PFSK-1 (cell line): ENCODE results near the gene ACD.

Experiments
- FOXP2 ChIP-seq: optimal IDR thresholded peaks from 2 replicates; pipeline ENCODE3; 2011; ENCODE audit warnings: borderline replicate concordance, control low read depth, inconsistent platforms; ENCODE audit not compliant: insufficient read depth; ENCODE audit errors: extremely low read length, extremely low read depth
- POLR2AphosphoS5 ChIP-seq: IDR thresholded peaks from 2 replicates; pipeline ENCODE4 v1.6.1; 2012; ENCODE audit warnings: low read depth, mild to moderate bottlenecking, control low read depth, low read length, moderate library complexity
- SIN3A ChIP-seq: IDR thresholded peaks from 2 replicates; pipeline ENCODE4 v1.6.1; 2012; ENCODE audit warnings: mild to moderate bottlenecking, low read length, moderate library complexity, borderline replicate concordance; ENCODE audit not compliant: insufficient read depth
- TAF1 ChIP-seq: IDR thresholded peaks from 2 replicates; pipeline ENCODE4 v1.6.1; 2012; ENCODE audit warnings: low read length, control low read depth, borderline replicate concordance; ENCODE audit not compliant: insufficient read depth
- TF ChIP-seq, protein P1 (sequence below), 2 experiments: IDR thresholded peaks; 2 replicates each; pipeline versions ENCODE4 v1.6.1 to v1.8.0; 2011 to 2012; ENCODE audit warnings: low read depth in 2 of 2, low read length in 2 of 2, control low read depth in 1 of 2, inconsistent platforms in 1 of 2, mild to moderate bottlenecking in 1 of 2, moderate library complexity in 1 of 2; ENCODE audit not compliant: insufficient read depth in 1 of 2

The ACD gene

DNA sequence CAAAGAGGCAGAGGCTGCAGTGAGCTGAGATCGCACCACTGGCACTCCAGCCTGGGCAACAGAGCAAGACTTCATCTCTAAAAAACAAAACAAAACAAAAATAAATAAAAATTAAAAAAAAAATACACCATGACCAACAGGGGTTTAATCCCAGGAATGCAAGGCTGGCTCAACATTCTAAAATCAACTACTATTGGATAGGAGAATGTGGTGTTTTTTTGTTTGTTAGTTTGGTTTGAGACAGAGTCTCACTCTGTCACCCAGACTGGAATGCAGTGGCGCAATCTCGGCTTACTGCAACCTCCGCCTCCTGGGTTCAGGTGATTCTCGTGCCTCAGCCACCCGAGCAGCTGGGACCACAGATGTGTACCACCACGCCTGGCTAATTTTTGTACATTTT is 39.2 kb upstream of the ACD start:
- no peak for TF ChIP-seq TAF1
- TF ChIP-seq POLR2AphosphoS5: no peak
- TF ChIP-seq SIN3A: no peak

DNA sequence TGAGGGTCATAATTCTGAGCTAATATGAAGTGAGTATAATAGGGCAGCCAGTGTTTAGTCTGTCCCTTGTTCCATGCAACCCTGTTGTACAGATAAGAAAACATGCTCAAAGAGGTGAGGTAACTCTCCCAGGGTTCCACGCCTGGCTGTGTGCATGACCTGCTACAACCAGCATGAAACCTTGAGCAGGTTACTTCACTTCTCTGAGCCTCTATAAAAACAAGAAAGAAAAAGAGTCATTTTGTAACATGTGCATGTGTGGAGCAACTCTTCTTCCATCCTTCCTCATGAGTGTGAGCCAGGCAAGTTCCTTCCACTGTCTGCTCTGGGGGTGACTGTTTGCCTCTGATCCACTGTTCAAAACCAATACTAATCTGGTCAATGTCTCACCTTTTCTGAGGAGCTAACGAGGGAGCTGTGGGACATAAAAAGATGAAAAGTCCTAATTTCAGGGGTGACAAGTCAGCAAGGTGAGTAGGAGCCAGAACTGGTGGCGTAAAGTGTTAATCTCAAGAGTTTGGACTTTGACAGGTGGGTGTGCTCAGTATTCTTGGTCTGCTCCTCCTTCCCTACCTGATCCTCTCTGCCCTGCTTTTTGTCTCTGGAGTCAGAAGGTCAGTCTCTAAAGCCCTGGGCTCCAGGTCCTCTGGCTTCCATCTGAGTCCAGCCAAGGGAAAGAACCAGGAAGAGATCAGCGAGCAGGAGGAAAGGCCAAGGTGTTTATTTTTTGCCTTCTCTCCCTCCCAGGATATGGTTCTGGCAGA is 37.5 kb upstream of the ACD start:
- TF ChIP-seq FOXP2 (no peak), TAF1 (no peak)

DNA sequence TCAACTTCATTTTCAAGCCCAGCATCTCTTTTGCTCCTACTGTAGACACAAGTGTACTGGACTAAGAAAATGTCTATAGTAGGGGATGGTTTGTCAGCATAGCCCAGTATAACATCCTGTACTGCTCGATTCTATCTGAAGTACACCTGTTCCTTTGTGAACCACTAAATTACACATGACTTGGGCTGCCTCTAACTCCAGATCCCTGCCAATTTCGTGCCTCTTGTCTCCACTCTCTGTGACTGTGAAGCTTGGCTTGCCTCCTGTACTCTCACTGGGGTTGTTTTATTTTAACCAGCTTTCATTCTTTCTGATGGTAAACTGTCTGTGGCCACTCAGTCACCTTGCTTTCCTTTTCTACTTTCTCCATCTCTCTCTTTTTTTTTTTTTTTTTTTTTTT is 34.6 kb upstream of the ACD start:
- TF ChIP-seq SIN3A: no peak
- TF ChIP-seq POLR2AphosphoS5: no peak
- TF ChIP-seq FOXP2: no peak

- TF ChIP-seq TAF1: no peak
- TF ChIP-seq, protein P1, sequence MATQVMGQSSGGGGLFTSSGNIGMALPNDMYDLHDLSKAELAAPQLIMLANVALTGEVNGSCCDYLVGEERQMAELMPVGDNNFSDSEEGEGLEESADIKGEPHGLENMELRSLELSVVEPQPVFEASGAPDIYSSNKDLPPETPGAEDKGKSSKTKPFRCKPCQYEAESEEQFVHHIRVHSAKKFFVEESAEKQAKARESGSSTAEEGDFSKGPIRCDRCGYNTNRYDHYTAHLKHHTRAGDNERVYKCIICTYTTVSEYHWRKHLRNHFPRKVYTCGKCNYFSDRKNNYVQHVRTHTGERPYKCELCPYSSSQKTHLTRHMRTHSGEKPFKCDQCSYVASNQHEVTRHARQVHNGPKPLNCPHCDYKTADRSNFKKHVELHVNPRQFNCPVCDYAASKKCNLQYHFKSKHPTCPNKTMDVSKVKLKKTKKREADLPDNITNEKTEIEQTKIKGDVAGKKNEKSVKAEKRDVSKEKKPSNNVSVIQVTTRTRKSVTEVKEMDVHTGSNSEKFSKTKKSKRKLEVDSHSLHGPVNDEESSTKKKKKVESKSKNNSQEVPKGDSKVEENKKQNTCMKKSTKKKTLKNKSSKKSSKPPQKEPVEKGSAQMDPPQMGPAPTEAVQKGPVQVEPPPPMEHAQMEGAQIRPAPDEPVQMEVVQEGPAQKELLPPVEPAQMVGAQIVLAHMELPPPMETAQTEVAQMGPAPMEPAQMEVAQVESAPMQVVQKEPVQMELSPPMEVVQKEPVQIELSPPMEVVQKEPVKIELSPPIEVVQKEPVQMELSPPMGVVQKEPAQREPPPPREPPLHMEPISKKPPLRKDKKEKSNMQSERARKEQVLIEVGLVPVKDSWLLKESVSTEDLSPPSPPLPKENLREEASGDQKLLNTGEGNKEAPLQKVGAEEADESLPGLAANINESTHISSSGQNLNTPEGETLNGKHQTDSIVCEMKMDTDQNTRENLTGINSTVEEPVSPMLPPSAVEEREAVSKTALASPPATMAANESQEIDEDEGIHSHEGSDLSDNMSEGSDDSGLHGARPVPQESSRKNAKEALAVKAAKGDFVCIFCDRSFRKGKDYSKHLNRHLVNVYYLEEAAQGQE (IDR thresholded peaks at IDR 0.05; ENCODE audit: insufficient read depth in 1 of 2, low read depth in 2 of 2, low read length in 2 of 2): no peak
- no peak for TF ChIP-seq SIN3A
- no peak for TF ChIP-seq POLR2AphosphoS5
- TF ChIP-seq FOXP2: no peak
Measured at GRCh38 chr16:67685388-67686112, 25.5 kb upstream of the ACD start.

DNA sequence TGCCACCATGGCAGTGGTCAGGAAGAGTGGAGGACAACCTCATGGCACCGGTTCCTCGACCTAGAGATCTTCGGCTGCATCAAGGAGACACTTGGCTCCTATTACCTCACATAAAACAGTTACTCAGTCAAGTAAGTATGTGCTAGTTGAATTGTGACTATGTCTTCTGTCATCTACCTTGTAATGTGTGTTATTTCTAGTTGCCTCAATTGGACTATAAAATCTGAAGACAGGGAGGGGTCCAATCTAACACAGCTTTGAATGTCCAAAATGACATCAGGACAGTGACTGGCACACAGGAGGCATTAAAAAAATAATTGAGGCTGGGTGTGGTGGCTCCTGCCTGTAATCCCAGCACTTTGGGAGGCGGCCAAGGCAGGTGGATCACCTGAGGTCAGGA is 23.7 kb upstream of the ACD start:
- TF ChIP-seq TAF1 (no peak), SIN3A (no peak), FOXP2 (no peak), POLR2AphosphoS5 (no peak)
- TF ChIP-seq, protein P1 (IDR thresholded peaks at IDR 0.05; ENCODE audit: insufficient read depth in 1 of 2, low read depth in 2 of 2, low read length in 2 of 2): no peak

DNA sequence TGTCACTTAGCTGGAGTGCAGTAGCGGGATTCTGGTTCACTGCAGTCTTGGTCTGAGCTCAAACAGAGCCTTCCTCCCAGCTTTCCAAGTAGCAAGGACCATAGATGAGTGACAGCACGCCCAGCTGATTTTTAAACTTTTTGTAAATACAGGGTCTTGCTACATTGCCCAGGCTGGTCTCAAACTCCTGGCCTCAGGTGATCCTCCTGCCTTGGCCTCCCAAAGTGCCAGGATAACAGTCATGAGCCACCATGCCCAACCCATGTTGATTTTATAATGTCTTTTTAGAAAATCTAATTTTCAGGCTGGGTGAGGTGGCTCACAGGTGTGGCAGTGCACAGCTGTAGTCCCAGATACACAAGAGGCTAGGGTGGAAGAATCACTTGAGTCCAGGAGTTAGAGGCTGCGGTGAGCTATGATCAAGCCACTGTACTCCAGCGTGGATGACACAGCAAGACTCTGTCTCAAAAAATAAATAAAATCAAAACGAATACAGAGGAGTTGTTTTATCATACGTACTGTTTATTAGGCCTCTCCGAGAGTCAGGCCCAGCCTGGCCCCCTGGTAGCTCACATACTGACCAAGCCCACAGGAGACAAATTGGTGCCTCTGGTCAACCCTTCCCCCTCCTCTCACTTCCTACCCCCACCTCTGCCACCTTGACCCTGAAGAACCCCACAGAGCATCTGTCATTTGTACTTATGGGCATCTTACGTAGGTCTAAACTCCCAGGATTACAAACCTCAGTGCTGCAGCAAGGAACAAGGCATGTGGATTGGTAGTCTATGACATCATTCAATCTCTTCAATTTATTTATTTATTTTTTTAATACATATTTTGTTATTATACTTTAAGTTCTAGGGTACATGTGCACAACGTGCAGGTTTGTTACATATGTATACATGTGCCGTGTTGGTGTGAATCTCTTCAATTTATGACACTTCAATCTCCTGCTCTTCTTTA is 20.2 kb upstream of the ACD start:
- TF ChIP-seq, protein P1 (IDR thresholded peaks at IDR 0.05; ENCODE audit: insufficient read depth in 1 of 2, low read depth in 2 of 2, low read length in 2 of 2): no peak
- TF ChIP-seq FOXP2 (no peak), TAF1 (no peak), SIN3A (no peak), POLR2AphosphoS5 (no peak)
